Stimulated activated CD4-positive, alpha-beta T cell treated with anti-CD3 and anti-CD28 coated beads, Interleukin-15, amount 100 ng/mL, for 48 hours (primary cell): ENCODE measurements around the gene INO80E.

ENCODE experiments used
- DNase-seq, 2 donors: peaks; one replicate each; pipeline ENCODE4 v3.0.0-alpha.2; 2020; ENCODE audit warnings: low read depth in 2 of 2

Gene INO80E

DNA sequence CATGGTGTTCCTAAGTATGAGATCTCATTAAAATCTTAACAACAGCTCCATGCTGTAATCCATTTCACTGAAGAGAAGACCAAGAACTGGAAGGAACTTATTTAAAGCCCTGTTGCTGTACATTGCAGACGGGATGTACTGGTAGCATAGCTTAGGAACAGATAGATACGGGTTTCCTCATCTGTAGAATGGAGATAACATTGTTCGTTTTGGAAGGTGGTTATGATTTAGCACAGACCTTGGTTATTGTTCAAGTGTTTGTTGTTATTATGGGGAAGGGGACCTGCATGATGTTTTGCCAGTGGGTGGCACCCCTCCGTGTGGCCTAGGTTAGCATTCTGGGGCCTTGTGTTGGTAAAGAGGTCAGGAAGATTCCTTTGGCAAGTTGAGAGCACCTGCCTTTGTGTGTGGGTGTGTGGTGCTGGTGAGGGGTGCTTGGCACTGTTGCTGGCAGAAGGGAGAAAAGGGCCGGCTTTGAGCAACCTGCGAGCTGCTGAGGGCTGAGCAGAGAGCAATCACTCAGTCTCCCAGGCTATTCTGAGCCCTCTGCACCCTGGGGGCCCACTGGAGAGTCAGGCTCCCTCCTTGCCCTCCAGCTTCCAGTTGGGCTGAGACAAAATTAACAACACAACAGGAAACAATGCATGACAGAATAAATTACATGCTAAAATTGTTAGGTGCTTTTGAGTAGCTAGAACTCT lies 20.1 kb upstream of the INO80E start:
- DNase-seq: no peak

DNA sequence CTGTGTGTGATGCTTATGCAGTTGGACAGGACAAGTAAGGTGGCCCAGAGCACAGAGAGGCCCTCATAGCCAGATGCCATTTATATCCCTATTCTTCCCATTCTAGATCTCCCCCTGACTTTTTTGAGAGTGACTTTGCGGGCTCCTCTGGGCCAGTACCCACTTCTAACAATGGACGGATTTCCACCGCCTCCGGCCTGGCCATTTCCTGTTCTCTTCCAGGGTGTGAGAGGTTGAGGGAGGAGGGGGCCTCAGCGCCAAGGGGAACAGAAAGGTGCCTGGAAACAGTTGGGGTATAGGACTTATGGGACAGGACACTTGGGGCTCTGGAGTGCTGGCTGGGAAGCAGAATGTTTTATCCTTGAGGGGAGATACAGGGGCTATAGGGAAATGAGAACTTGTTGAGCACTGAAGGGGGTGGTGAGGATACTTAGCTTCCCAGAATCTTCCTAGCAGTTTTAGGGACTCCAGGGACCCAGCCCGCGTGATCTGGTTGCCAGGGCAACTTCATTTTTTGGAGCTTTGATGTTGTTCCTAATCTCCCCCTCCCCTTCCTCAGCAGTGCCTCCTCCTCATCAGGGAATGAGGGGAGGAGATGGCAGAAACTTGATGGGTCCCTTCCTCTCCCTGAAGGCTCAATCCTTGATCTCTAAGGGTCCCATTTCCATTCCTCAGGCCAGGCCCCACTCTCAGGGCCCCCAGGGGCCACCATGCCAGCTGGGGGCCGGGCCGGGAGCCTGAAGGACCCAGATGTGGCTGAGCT lies 18.8 kb upstream of the INO80E start:
- no peak for DNase-seq

DNA sequence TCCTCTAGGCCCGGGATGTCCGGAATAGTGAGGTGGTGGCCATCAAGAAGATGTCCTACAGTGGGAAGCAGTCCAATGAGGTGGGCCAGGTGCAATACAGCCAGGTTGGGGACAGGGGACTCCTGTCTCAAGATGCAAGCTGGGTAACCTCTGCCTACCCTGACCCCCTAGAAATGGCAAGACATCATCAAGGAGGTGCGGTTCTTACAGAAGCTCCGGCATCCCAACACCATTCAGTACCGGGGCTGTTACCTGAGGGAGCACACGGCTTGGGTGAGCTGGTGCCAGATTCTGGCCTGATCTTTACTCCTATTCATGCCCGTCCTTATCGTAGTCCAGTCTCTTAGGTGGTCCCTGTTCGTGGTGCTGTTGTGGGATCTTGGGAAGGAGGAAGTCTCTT lies 18.0 kb upstream of the INO80E start:
- DNase-seq: no peak

DNA sequence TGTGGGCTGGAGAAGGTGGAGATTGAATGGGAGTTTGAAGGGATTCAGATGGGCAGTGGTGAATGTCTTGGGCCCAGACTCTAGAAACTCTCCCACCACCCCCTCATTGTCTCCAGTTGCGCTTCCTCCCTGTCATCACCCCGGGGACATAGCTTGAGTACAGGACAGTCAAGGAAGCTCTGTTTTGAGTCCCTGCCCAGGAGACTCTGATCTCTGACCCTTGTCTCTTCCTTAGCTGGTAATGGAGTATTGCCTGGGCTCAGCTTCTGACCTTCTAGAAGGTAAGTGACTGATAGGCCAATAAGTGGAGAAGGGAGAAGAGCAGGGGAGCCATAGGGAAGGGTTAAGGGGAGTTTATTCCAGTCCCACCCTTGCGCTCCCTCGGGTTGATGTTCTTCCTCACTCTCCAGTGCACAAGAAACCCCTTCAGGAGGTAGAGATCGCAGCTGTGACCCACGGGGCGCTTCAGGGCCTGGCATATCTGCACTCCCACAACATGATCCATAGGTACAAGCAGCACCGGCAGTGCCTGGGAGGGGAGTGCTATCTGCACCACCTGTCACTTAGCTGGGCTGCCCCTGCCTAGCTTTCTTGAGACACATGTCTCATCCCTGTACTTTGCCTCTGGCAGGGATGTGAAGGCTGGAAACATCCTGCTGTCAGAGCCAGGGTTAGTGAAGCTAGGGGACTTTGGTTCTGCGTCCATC lies 17.3 kb upstream of the INO80E start:
- no peak for DNase-seq

DNA sequence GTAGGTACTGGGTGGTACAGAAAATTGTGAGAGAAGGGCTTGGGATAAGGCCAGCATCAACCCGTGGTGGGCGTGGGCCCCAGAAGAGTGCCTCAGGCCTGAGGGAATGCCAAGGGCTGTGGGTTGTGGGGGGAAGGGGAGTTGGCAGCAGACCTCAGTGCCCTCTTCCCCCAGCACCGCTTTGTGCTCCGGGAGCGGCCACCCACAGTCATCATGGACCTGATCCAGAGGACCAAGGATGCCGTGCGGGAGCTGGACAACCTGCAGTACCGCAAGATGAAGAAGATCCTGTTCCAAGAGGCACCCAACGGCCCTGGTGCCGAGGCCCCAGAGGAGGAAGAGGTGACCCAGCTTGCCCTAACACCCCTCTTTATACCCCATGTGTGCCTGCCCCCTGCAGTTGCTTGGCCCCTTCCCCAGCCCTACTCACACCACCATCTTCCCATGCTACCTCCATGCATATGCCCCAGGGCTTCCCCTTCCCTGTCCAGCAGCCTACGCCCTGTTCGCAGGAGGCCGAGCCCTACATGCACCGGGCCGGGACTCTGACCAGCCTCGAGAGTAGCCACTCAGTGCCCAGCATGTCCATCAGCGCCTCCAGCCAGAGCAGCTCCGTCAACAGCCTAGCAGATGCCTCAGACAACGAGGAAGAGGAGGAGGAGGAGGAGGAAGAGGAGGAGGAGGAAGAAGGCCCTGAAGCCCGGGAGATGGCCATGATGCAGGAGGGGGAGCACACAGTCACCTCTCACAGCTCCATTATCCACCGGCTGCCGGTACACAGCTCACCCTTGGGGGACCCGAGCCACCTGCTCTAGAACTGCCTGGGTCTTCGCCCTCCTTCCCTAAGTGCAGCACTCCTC lies 13.3 kb upstream of the INO80E start:
- DNase-seq: no peak

DNA sequence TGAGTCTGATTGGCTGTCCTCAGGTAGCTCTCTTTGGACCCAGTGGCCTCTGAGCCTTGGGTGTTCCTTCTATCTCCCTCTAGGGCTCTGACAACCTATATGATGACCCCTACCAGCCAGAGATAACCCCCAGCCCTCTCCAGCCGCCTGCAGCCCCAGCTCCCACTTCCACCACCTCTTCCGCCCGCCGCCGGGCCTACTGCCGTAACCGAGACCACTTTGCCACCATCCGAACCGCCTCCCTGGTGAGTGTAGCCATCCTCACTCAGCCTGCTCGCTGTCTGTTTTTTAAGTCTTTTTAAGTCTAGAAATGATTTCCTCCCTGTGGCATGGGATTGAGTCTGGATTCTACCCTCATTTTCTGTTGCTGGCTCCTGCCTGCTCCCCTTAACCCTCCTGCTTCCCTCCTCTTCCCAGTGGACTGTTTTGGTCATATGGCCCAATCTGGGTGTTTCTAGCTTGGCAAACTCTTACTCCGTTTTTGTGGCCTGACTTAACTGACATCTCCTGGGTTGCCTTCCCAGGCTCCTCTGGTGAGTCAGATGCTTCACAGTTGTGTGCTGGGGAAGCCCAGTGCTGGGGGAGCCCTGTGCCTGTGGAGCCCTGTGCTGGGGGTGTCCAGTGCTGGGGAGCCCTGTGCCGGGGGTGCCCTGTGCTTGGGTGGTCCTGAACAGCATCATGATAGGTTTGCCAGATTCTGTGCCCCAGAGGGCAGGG lies 12.5 kb upstream of the INO80E start:
- DNase-seq: no peak

DNA sequence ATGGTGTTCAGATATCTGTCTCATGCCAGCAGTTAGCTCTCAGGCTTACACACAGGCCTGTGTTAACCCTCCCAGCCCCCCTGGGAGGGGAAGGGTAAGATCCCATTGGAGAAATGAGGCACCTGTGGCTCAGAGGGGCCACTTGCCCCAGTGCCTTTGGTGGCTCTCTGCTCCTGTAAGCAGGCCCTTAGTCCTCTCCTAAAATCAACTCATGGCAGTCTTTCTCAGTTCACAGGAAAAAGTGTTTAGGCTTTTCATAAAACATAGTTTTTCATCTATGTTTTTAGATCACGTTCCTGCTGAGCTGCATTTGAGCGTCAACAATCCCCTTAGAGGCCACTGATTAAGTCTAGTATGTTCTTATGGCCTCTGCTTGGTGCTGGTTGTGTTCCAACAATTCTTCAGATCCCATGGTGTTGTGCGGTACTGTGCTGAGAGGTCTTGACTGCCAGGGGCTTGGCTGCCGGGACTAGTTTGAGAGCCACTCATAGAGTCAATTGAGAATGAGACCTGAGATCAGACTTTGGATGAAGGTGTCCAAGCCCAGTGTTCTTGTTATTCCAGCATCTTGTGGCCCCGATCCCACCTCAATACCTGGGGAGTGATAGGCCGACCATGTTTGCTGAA lies 11.8 kb upstream of the INO80E start:
- DNase-seq: no peak

DNA sequence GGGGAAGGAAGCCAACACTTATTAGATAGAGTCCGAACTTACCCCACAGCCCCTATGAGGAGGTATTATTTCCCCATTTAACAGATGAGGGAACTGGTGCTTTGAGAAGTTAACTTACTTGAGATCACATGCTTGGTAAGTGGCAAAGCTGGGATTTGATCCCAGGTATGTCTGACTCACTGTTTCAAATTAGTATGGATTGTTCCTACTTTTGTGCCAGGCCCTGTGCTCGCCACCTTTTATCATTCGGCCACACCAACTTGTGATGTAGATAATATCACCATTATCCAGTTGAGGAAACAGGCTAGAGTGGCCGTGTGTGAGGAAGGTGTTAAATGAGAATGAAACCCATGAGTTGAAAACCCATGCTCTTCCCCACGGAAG lies 11.3 kb upstream of the INO80E start:
- DNase-seq: no peak

DNA sequence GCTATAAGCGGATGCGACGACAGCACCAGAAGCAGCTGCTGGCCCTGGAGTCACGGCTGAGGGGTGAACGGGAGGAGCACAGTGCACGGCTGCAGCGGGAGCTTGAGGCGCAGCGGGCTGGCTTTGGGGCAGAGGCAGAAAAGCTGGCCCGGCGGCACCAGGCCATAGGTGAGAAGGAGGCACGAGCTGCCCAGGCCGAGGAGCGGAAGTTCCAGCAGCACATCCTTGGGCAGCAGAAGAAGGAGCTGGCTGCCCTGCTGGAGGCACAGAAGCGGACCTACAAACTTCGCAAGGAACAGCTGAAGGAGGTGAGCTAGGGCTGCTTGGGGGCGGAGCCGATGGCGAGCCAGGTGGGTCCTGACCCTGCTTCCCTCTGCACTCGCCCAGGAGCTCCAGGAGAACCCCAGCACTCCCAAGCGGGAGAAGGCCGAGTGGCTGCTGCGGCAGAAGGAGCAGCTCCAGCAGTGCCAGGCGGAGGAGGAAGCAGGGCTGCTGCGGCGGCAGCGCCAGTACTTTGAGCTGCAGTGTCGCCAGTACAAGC lies 10.7 kb upstream of the INO80E start:
- no peak for DNase-seq

DNA sequence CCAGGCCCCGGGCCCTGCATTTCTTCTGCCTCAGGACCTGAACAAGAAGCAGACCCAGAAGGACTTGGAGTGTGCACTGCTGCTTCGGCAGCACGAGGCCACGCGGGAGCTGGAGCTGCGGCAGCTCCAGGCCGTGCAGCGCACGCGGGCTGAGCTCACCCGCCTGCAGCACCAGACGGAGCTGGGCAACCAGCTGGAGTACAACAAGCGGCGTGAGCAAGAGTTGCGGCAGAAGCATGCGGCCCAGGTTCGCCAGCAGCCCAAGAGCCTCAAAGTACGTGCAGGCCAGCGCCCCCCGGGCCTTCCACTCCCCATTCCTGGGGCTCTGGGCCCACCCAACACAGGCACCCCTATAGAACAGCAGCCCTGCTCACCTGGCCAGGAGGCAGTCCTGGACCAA lies 9.8 kb upstream of the INO80E start:
- no peak for DNase-seq

DNA sequence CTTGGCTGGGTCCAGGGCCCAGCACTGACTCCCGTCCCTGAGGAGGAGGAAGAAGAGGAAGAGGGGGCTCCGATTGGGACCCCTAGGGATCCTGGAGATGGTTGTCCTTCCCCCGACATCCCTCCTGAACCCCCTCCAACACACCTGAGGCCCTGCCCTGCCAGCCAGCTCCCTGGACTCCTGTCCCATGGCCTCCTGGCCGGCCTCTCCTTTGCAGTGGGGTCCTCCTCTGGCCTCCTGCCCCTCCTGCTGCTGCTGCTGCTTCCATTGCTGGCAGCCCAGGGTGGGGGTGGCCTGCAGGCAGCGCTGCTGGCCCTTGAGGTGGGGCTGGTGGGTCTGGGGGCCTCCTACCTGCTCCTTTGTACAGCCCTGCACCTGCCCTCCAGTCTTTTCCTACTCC lies 9.1 kb upstream of the INO80E start:
- no peak for DNase-seq

DNA sequence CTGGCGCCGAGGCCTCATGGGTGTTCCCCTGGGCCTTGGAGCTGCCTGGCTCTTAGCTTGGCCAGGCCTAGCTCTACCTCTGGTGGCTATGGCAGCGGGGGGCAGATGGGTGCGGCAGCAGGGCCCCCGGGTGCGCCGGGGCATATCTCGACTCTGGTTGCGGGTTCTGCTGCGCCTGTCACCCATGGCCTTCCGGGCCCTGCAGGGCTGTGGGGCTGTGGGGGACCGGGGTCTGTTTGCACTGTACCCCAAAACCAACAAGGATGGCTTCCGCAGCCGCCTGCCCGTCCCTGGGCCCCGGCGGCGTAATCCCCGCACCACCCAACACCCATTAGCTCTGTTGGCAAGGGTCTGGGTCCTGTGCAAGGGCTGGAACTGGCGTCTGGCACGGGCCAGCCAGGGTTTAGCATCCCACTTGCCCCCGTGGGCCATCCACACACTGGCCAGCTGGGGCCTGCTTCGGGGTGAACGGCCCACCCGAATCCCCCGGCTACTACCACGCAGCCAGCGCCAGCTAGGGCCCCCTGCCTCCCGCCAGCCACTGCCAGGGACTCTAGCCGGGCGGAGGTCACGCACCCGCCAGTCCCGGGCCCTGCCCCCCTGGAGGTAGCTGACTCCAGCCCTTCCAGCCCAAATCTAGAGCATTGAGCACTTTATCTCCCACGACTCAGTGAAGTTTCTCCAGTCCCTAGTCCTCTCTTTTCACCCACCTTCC lies 8.5 kb upstream of the INO80E start:
- no peak for DNase-seq

DNA sequence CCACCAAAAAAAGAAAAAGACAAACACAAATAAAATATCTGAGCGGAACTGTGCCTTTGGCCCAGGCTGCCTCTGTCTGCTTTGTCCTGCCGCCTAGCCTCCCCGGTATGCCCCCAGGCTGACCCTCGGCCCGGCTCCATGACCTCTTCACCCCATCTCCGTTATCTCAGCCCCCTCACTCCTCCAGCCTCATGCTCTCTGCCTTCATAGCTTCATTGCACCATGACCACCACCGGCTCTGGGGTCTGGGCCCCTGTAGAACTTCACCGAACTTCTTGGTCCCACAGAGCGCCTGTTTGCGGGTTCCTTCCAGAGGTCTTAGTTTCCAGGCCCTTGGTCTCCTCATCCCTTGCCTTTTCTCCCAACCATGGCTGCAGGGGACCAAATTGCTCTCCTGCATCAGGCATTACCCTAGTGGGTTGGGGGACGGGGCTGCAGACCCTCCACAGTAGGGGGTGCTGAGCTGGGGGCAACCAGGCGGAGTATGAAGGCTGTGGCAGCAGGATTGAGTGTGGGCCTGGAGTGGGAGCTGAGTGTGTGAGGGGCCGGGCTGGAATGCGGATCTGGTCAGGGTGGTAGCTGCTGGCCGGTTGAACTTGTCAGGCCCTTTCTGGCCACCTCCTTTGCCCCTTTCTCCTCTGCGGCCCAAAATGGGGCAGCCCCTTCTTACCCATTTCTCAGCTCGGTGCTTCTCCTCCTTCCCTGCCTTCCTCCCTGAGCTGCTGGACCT lies 7.5 kb upstream of the INO80E start:
- DNase-seq: no peak

DNA sequence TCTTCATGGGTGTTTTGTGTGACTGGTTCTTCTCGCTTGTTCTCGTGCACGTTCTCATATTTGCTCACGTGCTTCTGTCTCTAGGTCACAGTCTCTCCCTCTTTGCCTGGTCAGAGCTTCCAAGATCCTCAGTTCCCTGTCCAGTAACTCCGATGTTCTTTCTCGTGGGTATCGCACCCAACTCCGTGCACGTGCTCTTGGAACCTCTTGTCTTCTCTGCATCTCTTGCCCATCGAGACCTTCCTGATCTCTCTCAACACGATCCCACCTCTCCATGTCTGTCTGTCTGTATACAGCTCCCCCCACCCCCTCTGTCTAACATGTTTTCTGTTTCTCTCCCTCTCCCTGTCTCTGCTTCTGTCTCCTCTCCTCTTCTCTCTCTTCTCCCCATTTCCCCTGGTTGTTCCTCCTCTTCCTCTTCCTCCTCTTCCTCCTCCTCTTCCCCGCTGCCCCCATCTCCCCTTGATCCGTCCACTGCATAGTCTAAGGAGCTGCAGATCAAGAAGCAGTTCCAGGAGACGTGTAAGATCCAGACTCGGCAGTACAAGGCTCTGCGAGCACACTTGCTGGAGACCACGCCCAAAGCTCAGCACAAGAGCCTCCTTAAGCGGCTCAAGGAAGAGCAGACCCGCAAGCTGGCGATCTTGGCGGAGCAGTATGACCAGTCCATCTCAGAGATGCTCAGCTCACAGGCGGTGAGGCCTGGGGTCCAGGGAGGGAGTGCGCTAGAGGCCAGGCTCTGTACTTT lies 6.8 kb upstream of the INO80E start:
- DNase-seq: no peak

DNA sequence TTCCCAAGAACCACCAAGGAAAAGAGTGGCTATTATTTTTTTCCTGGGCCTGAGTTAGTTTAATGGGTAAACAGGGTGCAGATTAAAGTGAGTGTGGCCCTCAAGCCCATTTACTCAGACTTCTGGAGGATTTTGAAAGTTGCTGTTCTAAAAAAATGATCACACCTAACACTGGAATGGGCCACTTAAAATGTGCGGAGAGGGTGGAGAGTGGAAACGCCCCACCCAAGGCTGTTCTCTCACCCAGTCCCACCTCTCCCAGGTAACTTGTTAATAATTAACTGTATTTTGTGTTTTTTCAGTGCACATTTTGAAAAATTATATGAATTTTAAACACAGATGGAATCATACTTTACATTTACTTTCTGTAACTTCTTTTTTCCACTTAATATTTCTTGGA lies 6.0 kb upstream of the INO80E start:
- DNase-seq: no peak

DNA sequence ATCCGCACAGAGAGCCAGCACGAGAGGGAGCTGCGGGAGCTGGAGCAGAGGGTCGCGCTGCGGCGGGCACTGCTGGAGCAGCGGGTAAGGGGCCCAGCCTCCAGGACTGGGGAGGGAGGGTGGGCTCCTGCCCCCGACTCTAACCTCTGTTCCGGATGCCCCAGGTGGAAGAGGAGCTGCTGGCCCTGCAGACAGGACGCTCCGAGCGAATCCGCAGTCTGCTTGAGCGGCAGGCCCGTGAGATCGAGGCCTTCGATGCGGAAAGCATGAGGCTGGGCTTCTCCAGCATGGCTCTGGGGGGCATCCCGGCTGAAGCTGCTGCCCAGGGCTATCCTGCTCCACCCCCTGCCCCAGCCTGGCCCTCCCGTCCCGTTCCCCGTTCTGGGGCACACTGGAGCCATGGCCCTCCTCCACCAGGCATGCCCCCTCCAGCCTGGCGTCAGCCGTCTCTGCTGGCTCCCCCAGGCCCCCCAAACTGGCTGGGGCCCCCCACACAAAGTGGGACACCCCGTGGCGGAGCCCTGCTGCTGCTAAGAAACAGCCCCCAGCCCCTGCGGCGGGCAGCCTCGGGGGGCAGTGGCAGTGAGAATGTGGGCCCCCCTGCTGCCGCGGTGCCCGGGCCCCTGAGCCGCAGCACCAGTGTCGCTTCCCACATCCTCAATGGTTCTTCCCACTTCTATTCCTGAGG lies 5.0 kb upstream of the INO80E start:
- no peak for DNase-seq

DNA sequence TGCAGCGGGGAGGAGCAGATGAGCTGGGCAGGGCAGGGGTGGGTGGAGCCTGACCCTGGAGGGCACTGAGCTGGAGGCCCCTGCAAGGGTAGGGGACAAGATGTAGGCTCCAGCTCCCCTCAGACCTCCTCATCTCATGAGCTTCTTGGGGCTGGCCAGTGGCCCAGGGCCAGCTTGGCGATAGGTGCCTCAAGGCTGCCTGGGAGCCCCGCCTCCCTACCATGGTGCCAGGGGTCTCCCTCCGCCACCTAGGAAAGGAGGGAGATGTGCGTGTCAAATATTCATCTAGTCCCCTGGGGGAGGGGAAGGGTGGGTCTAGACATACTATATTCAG lies 4.5 kb upstream of the INO80E start:
- DNase-seq: no peak

DNA sequence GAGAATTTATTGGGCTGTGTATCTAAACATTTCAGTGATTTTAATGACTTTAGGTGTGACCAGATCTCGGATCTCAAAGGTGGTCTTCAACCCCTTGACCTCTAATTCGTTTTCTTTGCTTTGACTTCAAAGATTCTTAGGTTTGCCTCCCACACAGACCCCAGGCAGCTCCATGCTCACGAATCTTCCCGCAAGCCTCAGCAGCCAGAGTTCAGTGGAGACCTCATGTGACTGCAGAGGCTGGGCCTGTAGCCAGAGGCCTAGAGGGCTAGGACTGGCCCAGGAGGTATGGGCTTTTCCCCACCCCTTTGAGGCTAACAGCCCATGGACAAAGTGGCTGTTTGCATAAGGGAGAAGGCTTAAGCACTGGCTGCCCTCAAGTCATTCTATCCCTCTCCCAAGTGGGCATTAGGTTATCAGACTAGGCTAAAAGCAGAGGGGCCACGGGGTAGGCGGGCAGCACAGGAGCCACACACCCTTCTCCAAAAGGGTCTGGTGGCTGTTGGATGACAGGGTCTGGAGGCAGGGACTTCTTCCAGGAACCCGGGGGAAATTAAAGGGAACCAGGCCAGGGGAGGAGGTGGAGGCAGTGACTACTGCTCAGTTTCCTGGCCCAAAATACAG lies 3.6 kb upstream of the INO80E start:
- DNase-seq: no peak
